CD4-positive, alpha-beta T cell treated with Interleukin-17A for 1 hour (primary cell): ENCODE data around the gene NLRP8.
"Not testable (repeated sequence)": the region's sequence is repeated elsewhere in the genome, so short reads cannot be mapped to it uniquely, and the experiment has no call there.

Experiments used
- DNase-seq: peaks from one replicate; pipeline ENCODE4 v3.0.0-alpha.2; 2020

The NLRP8 gene

GRCh38 chr19:55980415-55980814 lies 32.8 kb downstream of the NLRP8 start:
- DNase-seq = no peak

GRCh38 chr19:55985254-55985653 lies 37.6 kb downstream of the NLRP8 start:
- no peak for DNase-seq

- DNase-seq = no peak
Observed at GRCh38 chr19:55986487-55986886, 38.9 kb downstream of the NLRP8 start, which contains the start of gene NLRP5. Gene NLRP5, plus strand, starts transcription at chr19:55986775.

- DNase-seq = no peak
Observed at GRCh38 chr19:55990831-55991230, 43.2 kb downstream of the NLRP8 start.

DNA sequence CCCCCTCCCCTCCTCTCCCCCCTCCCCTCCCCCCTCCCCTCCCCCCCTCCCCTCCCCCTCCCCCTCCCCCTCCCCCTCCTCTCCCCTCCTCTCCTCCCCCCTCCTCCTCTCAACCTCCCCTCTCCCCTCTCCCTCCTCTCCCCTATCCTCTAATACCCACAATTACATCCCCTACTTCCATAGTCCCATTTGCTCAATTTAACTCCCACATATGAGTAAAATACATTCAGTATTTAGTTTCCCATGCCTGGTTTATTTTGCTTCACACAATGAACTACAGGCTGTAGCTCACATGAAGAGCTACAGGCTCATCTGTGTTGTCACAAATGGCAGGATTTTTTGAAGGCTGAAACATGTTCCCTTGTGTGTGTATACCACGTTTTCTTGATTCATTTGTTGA lies 45.9 kb downstream of the NLRP8 start:
- DNase-seq = no peak

- no peak for DNase-seq
Observed at GRCh38 chr19:56014765-56015164, 67.1 kb downstream of the NLRP8 start.

DNA sequence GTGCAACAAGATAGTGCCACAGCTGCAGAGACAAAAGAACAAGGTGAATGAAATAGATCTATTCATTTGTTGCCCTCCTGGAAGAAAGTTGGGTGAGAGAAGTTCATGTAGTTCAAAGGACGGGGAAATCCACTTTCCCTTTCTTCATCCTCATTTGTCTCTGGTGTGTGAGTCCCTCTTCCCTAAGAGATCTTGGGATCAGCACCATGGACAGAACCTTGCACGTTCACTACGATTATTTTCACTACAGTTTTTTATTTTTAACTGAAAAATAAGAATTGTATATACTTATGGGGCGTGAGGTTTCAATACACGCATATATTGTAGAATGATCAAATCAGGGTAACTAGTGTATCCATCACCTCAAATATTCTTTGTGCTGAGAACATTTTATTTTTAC lies 68.1 kb downstream of the NLRP8 start:
- DNase-seq = no peak

DNA sequence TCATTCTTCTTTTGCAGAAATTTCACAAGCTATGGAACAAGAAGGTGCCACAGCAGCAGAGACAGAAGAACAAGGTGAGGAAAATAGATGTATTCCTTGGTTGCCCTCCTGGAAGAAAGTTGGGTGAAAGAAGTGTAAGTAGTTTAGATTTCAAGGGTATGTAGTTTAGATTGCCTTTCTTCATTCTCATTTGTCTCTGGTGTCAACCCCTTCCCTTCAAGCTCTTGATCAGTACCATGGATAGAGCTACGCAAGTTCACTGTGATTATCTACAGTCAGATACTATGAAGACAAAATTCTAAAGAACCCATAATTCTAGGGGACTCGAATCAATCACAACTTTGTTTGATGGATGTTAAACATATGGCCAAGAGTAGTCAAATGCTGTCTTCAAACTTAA lies 71.7 kb downstream of the NLRP8 start:
- DNase-seq = not testable (repeated sequence)

DNA sequence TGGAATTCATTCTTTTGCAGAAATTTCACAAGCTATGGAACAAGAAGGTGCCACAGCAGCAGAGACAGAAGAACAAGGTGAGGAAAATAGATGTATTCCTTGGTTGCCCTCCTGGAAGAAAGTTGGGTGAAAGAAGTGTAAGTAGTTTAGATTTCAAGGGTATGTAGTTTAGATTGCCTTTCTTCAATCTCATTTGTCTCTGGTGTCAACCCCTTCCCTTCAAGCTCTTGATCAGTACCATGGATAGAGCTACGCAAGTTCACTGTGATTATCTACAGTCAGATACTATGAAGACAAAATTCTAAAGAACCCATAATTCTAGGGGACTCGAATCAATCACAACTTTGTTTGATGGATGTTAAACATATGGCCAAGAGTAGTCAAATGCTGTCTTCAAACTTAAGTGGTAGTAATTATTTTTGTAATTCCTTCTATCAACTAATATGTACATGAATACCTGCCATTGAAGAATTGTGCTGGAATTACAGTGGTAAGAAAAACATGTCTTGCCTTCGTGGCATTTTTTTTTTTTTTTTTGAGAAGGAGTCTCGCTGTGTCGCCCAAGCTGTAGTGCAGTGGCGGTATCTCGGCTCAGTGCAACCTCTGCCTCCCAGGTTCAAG lies 72.8 kb downstream of the NLRP8 start:
- not testable (repeated sequence) for DNase-seq

DNA sequence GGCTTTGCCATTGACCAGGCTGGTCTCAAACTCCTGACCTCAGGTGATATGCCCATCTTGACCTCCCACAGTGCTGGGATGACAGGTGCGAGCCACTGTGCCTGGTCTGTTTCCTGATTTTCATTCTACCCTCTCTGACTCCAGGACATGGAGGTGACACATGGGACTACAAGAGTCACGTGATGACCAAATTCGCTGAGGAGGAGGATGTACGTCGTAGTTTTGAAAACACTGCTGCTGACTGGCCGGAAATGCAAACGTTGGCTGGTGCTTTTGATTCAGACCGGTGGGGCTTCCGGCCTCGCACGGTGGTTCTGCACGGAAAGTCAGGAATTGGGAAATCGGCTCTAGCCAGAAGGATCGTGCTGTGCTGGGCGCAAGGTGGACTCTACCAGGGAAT lies 79.1 kb downstream of the NLRP8 start:
- no peak for DNase-seq
